NB4 (cell line): Measurements from ENCODE around the gene TBC1D9B.

Experiments
- DNase-seq: peaks from one replicate; pipeline ENCODE4 v3.0.0; 2010; ENCODE audit warnings: low read depth
- H3K4me3 ChIP-seq: one replicate; pipeline ENCODE4 v1.5.1; 2011; ENCODE audit warnings: mild to moderate bottlenecking, low read depth, low read length, moderate library complexity
- MYC ChIP-seq: IDR thresholded peaks from 2 replicates; pipeline ENCODE4 v1.6.1; 2011; ENCODE audit warnings: low read depth, low read length
- POLR2A ChIP-seq: IDR thresholded peaks from 2 replicates; pipeline ENCODE4 v1.6.1; 2011; ENCODE audit warnings: mild to moderate bottlenecking; ENCODE audit not compliant: insufficient read length; ENCODE audit errors: extremely low read depth
- TF ChIP-seq, protein P1 (sequence below): IDR thresholded peaks from 2 replicates; pipeline ENCODE4 v1.6.1; 2011; ENCODE audit warnings: low read depth, low read length
- TF ChIP-seq, protein P2 (sequence below): IDR thresholded peaks from one replicate; pipeline ENCODE4 v1.5.1; 2012; ENCODE audit warnings: low read depth, low read length

TBC1D9B gene

DNA sequence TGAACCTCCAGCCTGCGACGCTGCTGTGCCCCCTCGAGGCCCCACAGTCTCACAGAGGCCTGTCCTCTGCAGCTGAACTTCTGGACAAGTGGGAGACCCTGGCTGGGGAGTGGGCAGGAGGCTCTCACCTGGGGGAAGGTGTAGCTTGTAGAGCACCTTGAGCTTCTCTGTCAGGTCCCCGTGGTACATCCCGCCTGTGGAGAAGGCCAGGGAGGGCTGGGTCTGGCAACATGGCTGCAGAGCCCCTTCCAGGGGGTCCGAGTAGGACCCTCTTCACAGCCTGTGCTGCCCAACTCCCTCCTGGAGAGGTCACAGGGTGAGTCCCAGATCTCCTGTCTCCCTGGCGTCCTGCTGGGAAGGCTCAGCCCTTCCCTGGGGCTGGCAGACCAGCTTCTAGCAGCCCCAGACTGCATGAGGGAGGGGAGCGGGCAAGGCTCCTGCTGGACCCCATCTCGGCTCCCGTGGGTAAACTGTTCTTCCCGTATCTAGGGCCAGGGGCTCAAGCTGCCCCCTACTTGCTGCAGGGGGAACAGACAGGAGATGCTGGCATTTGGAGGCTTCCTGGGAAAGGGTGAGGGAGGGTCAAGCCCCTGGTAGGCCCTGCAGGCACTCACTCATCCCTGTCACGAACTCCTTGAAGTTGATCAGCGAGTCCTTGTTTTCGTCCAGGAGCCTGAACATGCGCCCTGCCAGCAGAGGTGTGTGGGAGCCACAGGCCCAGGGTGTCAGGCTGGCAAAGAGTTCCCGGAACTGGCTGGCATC lies 37.9 kb downstream of the TBC1D9B start:
- no peak for TF ChIP-seq MYC
- TF ChIP-seq, protein P1, sequence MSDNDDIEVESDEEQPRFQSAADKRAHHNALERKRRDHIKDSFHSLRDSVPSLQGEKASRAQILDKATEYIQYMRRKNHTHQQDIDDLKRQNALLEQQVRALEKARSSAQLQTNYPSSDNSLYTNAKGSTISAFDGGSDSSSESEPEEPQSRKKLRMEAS = no peak
- TF ChIP-seq, protein P2, sequence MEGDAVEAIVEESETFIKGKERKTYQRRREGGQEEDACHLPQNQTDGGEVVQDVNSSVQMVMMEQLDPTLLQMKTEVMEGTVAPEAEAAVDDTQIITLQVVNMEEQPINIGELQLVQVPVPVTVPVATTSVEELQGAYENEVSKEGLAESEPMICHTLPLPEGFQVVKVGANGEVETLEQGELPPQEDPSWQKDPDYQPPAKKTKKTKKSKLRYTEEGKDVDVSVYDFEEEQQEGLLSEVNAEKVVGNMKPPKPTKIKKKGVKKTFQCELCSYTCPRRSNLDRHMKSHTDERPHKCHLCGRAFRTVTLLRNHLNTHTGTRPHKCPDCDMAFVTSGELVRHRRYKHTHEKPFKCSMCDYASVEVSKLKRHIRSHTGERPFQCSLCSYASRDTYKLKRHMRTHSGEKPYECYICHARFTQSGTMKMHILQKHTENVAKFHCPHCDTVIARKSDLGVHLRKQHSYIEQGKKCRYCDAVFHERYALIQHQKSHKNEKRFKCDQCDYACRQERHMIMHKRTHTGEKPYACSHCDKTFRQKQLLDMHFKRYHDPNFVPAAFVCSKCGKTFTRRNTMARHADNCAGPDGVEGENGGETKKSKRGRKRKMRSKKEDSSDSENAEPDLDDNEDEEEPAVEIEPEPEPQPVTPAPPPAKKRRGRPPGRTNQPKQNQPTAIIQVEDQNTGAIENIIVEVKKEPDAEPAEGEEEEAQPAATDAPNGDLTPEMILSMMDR = no peak
- no peak for TF ChIP-seq POLR2A
- DNase-seq = no peak
- H3K4me3 ChIP-seq = no peak overlapping the region

DNA sequence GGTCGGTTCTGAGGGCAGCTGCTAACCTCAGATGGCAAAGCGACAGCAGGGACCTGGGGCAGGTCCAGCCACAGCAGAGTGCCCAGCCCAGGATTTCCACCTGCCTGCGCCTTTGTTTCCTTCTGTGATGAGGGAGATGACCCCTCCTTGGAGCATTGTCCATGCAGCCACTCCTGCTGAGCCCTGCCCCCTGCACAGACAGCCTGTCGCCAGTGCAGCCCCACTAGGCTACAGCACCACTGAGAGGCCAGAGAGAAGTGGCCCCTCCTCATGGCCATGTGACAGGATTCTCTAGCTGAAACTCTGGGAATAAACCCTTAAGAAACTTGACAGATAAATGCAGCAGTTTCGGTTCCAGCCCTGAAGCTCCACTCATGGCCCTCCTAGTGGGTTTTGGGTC lies 38.6 kb downstream of the TBC1D9B start:
- TF ChIP-seq, protein P1 = no peak
- no peak for TF ChIP-seq MYC
- TF ChIP-seq, protein P2 = no peak
- no peak for TF ChIP-seq POLR2A
- no peak overlapping the region for H3K4me3 ChIP-seq
- no peak for DNase-seq

DNA sequence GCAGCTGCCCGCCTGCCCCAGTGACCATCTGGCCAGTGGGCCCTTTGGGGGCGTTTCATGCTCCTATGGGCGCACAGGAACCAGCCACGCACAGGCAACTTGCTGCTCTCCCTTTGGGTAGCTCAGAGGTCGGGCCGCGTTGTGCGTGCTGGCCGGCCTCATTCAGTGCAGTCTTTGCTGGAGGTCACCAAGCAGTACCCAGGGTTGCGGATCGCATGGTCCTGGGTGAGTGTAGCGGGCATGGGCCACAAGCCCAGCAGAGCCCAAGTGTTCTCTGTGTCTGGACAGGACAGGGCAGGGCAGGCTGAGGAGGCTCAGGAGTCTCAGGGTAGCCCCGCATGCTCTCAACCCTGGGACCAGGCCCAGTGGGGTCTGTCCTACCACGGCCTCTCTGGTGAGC lies 39.2 kb downstream of the TBC1D9B start:
- TF ChIP-seq, protein P1 = no peak
- TF ChIP-seq, protein P2 = no peak
- TF ChIP-seq MYC = no peak
- TF ChIP-seq POLR2A = no peak
- H3K4me3 ChIP-seq = no peak overlapping the region
- DNase-seq = no peak

DNA sequence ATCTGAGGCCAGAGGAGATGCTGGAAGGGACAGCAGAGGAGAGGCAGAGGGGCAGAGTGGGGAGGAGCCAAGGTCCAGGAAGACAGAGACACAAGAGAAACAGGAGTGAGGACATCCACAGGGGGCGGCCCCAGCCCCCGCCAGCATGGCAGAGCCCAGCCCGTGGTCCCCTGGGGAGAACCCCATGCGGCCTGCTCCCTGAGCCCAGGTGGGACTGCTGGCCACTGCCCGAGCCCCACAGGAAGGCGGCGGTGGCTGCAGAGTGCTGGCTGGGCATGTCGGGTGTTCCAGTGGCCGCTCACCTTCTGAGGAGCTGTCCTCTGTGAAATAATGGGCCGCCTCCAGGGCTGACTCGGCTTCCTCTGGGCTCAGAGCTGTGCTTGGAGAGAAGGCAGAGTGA lies 40.2 kb downstream of the TBC1D9B start:
- no peak for DNase-seq
- H3K4me3 ChIP-seq = no peak overlapping the region
- TF ChIP-seq, protein P1 = no peak
- TF ChIP-seq POLR2A (no peak), MYC (no peak)
- TF ChIP-seq, protein P2 = no peak

DNA sequence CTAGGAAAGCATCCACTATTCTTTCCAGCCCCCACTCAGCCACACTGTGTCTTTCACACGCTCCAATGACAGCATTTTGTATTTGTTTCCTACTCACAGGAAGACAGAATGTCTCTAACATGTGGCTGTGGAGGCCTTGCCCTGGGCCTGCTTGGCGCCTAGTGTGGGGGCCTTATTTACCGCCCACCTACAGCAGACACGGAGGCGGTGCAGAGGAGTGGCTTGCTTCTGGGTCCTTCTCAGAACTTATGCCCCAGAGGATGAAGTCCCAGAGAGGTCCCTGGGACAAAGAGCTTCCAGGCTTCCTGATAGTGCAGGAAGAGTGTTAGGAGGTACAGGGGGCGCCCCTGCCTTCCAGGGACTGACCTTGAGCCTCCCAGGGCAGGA lies 40.6 kb downstream of the TBC1D9B start:
- H3K4me3 ChIP-seq = no peak overlapping the region
- DNase-seq = no peak
- TF ChIP-seq MYC (no peak), POLR2A (no peak)
- TF ChIP-seq, protein P1 = no peak
- TF ChIP-seq, protein P2 = no peak
